D721Med (cell line): ENCODE data around the gene IGSF23.
A peak's percentile ranks its signal among the peaks of the same experiment; 100 is the strongest.

Experiments
- DNase-seq: peaks from one replicate; pipeline ENCODE4 v3.0.0; 2011; ENCODE audit warnings: low spot score; ENCODE audit not compliant: insufficient read length
- FAIRE-seq: peaks from 2 replicates; lab custom pipeline; 2011; peaks lifted over from hg19 to GRCh38; lab: Jason Lieb, UNC
- CTCF ChIP-seq: IDR thresholded peaks from 2 replicates; pipeline ENCODE4 v1.5.1; 2012; ENCODE audit warnings: mild to moderate bottlenecking, control low read depth; ENCODE audit not compliant: insufficient read depth; ENCODE audit errors: missing control alignments

IGSF23 gene

GRCh38 chr19:44643605-44644401 lies 30.4 kb downstream of the IGSF23 start, which contains the start of gene PVR:
Gene PVR (plus strand): TSS chr19:44643910. CDS start chr19:44644097, 187 bp downstream.
- no peak for FAIRE-seq
- peak; percentile 88 for DNase-seq
- TF ChIP-seq CTCF: no peak

DNA sequence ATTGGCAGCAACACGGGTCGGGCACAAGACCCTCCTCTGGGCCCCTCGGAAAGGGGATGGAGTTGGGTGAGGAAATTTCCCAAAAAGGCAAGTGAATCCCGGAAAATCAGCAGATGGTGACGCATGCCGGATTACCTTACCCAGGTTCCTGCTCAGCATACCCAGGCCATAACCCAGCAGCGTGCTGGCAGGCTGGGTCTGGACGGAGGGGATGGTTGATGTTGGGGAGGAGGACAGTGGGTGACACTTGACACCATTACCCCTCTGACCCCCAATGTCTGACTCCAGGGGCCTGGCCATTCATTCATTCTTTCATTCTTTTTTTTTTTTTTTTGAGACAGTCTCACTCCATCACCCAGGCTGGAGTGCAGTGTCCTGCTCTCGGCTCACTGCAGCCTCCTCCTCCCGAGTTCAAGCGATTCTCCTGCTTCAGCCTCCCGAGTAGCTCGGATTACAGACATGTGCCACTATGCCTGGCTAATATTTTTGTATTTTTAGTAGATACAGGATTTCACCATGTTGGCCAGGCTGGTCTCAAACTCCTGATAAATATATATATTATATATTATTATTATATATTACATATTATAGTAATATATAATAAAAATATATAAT lies 31.1 kb downstream of the IGSF23 start:
- FAIRE-seq: no peak
- no peak for TF ChIP-seq CTCF
- DNase-seq: peak; percentile 54

DNA sequence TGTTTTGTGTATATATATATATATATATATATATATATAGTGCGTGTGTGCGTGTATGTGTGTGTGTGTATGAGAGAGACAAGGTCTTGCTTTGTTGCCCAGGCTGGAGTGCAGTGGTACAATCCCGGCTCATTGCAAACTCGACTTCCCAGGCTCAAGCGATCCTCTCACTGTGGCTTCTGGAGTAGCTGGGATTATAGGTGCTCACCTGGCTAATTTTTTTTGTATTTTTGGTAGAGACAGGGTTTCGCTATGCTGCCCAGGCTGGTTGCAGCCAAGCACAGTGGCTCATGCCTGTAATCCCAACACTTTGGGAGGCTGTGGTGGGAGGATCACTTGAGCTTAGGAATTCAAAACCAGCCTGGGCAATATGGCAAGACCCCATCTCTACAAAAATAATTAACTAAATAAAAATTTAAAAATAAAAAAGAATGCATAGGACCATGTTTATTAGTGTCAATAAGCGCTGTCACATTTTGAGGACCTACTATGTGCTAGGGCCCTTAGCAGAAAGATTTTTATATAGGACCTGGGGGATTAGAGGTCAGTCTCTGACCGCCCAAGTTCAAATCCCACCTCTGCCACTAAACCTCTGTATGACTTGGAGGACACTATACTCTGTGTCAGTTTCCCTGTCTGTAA lies 32.2 kb downstream of the IGSF23 start:
- FAIRE-seq: no peak

DNA sequence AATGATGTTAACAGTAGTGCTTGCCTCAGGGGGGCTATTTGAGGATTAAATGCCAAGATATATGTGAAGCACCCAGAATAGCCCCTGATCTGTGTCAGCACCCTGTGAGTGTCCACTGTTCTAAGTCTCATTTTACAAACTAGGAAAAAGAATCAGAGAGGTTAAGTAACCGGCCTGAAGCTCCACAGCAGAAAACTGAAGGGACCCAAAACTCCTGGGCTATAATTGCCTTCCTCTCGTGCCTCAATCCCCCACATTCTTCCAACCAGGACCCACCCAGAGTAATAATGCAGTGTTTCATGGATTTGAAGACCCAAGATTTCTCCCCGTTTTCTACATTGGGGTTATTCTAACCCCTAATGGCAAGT lies 32.7 kb downstream of the IGSF23 start:
- TF ChIP-seq CTCF: no peak
- DNase-seq: no peak
- FAIRE-seq: no peak

More for the DNA sequence above, 32.2 kb downstream of the IGSF23 start:
- DNase-seq: no peak
- TF ChIP-seq CTCF: no peak

- no peak for TF ChIP-seq CTCF
- no peak for DNase-seq
- FAIRE-seq: no peak
These were observed 33.8 kb downstream of the IGSF23 start for GRCh38 chr19:44647144-44647543.

DNA sequence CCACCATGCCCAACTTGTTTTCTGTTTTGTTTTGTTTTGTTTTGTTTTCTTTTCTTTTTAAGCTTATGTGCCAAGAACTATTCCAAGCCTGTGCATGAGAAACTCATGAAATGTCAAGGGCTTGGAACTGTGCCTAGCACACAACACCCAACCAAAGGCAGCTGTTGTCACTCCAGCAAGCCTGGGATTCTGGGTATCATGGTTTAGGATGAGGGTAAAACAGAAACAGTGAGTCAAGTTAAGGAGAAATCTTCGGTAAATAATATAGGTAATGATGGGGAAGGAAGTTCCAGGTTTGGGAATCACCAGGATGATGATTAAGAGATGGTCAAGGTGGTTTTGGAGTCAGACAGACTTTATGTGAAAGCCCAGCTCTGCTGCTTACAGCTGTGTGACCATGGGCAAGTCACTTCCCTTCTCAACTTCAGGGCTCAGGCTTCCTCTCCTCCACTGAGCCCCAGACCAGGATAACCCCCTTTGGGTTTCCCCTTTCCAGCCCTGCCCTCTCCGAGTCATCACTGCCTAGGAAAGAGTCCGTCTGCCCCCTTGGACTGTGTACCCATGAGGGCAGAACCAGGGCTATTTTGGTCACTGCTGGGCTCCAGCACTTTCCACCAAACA lies 35.4 kb downstream of the IGSF23 start:
- TF ChIP-seq CTCF: no peak
- DNase-seq (no peak), FAIRE-seq (no peak)
